PC-3 (cell line): ENCODE data around the gene NPR3. TPM values are rescaled to one million over a fixed set of nuclear protein-coding genes. Genes with fewer than 3 reads are reported as not detected.
A peak's percentile ranks its signal among the peaks of the same experiment; 100 is the strongest.

Experiments used
- ATAC-seq: fragments of 200-7000 bp; cut with Tn5 transposase; 2 replicates; pipeline ENCODE4 v1.9.1; 2020; ENCODE audit warnings: mild to moderate bottlenecking, moderate library complexity
- BruUV-seq: library from RNA; stranded (reverse); fragments of 400-500 nt; replicated peaks from 2 replicates; lab custom pipeline; 2021; lab: Mats Ljungman, UMichigan
- CTCF ChIA-PET: fragments of 300-600 bp; sonication (Branson Sonifier 250); formaldehyde crosslinking; loops from one replicate; lab custom pipeline; 2022; ENCODE audit warnings: antibody characterized with exemption; lab: Charles Lee
- POLR2A ChIA-PET: fragments of 300-600 bp; sonication (Branson Sonifier 250); formaldehyde crosslinking; loops from one replicate; lab custom pipeline; 2022; ENCODE audit warnings: antibody characterized with exemption; ENCODE audit not compliant: unreplicated experiment; lab: Charles Lee
- DNase-seq: peaks from one replicate; pipeline ENCODE4 v3.0.0-alpha.2; 2015
- H2AFZ ChIP-seq: fragments of 300-600 bp; sonication (generic); 2 replicates; pipeline ENCODE4 v1.6.0; 2016; ENCODE audit warnings: antibody characterized with exemption, low read length
- H3F3A ChIP-seq: fragments of 300-600 bp; sonication (generic); one replicate; pipeline ENCODE4 v1.6.0; 2017; ENCODE audit warnings: antibody characterized with exemption, low read length, control low read depth, mild to moderate bottlenecking; ENCODE audit not compliant: unreplicated experiment
- H3K27ac ChIP-seq: fragments of 300-600 bp; sonication (generic); 2 replicates; pipeline ENCODE4 v1.5.1; 2016; ENCODE audit warnings: mild to moderate bottlenecking, low read length
- H3K27me3 ChIP-seq: fragments of 300-600 bp; sonication (generic); 2 replicates; pipeline ENCODE4 v1.6.1; 2016; ENCODE audit warnings: low read length, mixed read lengths
- H3K36me3 ChIP-seq: fragments of 300-600 bp; sonication (generic); 2 replicates; pipeline ENCODE4 v1.6.1; 2016; ENCODE audit warnings: low read depth, mixed run types, low read length, mixed read lengths
- H3K4me1 ChIP-seq: fragments of 300-600 bp; sonication (generic); 2 replicates; pipeline ENCODE4 v1.5.1; 2016; ENCODE audit warnings: low read length; ENCODE audit not compliant: insufficient read depth
- H3K4me2 ChIP-seq: fragments of 300-600 bp; sonication (generic); 2 replicates; pipeline ENCODE4 v1.6.0; 2016; ENCODE audit warnings: low read length
- H3K4me3 ChIP-seq: fragments of 300-600 bp; sonication (generic); 2 replicates; pipeline ENCODE4 v1.5.1; 2016; ENCODE audit warnings: mild to moderate bottlenecking, low read length, mixed read lengths
- H3K79me2 ChIP-seq: fragments of 300-600 bp; sonication (generic); 2 replicates; pipeline ENCODE4 v1.6.1; 2017; ENCODE audit warnings: low read length, mixed read lengths
- H3K9ac ChIP-seq: fragments of 300-600 bp; sonication (generic); 2 replicates; pipeline ENCODE4 v1.6.0; 2016; ENCODE audit warnings: mild to moderate bottlenecking, low read length
- H3K9me2 ChIP-seq: fragments of 300-600 bp; sonication (generic); replicated peaks from 2 replicates; pipeline ENCODE4 v1.6.1; 2016; ENCODE audit warnings: mixed run types, low read length, mixed read lengths
- H3K9me3 ChIP-seq: fragments of 300-600 bp; sonication (generic); 2 replicates; pipeline ENCODE4 v1.6.1; 2016; ENCODE audit warnings: low read length, mixed read lengths
- H4K20me1 ChIP-seq: fragments of 300-600 bp; sonication (generic); 2 replicates; pipeline ENCODE4 v1.6.1; 2016; ENCODE audit warnings: low read length, mixed read lengths
- EZH2 ChIP-seq: fragments of 300-600 bp; sonication (generic); IDR thresholded peaks from one replicate; pipeline ENCODE4 v1.6.1; 2017; ENCODE audit warnings: antibody characterized with exemption, mild to moderate bottlenecking, low read length; ENCODE audit not compliant: unreplicated experiment
- EZH2phosphoT487 ChIP-seq: fragments of 300-600 bp; sonication (generic); IDR thresholded peaks from 2 replicates; pipeline ENCODE4 v1.6.1; 2018; ENCODE audit warnings: mild to moderate bottlenecking, antibody characterized with exemption, low read length, borderline replicate concordance
- intact Hi-C: fragments of 100-400 bp; cut with micrococcal nuclease; formaldehyde crosslinking; loops from 2 replicates; pipeline ENCODE4 v1.9.0; 2023
- total RNA-seq: library from RNA; depleted of rRNA; stranded (reverse); fragments of >200 nt; gene quantifications from 2 replicates; pipeline ENCODE4 v1.2.3, GENCODE V29; 2014
- TF ChIP-seq, protein P1 (sequence below): fragments of 300-600 bp; sonication (generic); conservative IDR thresholded peaks from 2 replicates; pipeline ENCODE4 v1.5.1; 2017; ENCODE audit warnings: antibody characterized with exemption, low read depth, mild to moderate bottlenecking, low read length

NPR3 gene
- total RNA-seq, 1 experiment from 2014 or later, result 3.9 TPM

DNA sequence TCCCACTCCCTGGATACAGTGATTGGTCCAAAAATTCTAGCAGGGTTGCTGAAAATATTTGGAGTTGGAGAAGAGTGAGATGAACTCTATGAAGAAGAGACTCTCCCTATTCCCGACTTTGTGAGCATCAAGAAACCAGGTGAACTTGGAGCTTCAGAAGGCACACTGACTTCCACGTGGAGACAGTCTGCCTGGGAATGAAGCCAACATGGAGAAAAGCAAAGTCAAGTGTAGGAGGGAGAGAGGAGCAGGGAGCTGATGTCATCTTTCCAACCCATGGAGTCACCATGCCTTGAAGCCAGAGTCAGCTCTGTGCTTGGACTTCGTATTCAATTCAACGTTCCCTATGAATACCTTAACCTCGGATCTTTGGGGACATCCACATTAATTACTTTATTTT is 125.1 kb downstream of the NPR3 start:
- Histone ChIP-seq H4K20me1 (no peaks in the 10 kb centered on the region), H3K9ac (no peak overlapping the region), H3K9me3 (no peaks in the 10 kb centered on the region), H3K4me1 (peaks cover 12% of the 10 kb centered on the region), H3K4me2 (no peak overlapping the region), H3K79me2 (no peaks in the 10 kb centered on the region), H3F3A (no peaks in the 10 kb centered on the region), H3K27ac (no peak overlapping the region), H3K36me3 (no peaks in the 10 kb centered on the region), H2AFZ (no peak overlapping the region), H3K4me3 (no peak overlapping the region), H3K9me2 (no peaks in the 10 kb centered on the region), H3K27me3 (no peaks in the 10 kb centered on the region)
- intact Hi-C loops, result no loop called here
- ChIA-PET CTCF (no interaction called here), POLR2A (no interaction called here)
- BruUV-seq, result no TSS peak
- no peak for DNase-seq
- TF ChIP-seq EZH2phosphoT487 (no peak), EZH2 (no peak)
- TF ChIP-seq, protein P1, sequence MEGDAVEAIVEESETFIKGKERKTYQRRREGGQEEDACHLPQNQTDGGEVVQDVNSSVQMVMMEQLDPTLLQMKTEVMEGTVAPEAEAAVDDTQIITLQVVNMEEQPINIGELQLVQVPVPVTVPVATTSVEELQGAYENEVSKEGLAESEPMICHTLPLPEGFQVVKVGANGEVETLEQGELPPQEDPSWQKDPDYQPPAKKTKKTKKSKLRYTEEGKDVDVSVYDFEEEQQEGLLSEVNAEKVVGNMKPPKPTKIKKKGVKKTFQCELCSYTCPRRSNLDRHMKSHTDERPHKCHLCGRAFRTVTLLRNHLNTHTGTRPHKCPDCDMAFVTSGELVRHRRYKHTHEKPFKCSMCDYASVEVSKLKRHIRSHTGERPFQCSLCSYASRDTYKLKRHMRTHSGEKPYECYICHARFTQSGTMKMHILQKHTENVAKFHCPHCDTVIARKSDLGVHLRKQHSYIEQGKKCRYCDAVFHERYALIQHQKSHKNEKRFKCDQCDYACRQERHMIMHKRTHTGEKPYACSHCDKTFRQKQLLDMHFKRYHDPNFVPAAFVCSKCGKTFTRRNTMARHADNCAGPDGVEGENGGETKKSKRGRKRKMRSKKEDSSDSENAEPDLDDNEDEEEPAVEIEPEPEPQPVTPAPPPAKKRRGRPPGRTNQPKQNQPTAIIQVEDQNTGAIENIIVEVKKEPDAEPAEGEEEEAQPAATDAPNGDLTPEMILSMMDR, result no peak
- no peak for ATAC-seq

DNA sequence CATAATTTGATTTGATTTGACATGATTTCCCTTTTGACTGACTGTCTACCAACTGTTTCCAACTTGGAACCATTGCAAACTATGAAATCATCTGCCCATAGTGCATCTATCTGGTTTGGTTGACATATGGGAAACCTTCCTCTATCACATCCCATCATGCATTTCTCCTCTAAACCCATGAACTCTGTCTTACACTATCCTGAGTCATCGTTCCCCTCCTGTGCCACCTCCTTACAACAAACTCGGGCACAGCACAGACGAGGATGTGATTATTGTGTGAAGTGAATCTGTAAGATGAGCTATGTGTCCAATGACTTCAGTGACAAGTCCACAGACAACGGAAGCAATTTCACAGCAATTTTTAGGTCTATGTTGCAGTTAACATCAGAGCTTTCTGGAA is 126.1 kb downstream of the NPR3 start:
- H3K4me2 ChIP-seq, result peak overlapping the region; percentile 38
- peak overlapping the region; percentile 63 for H2AFZ ChIP-seq
- intact Hi-C loops, result no loop called here
- H3K4me3 ChIP-seq, result no peak overlapping the region
- H4K20me1 ChIP-seq, result no peaks in the 10 kb centered on the region
- no peaks in the 10 kb centered on the region for H3K9me2 ChIP-seq
- no peaks in the 10 kb centered on the region for H3K27me3 ChIP-seq
- no peaks in the 10 kb centered on the region for H3K36me3 ChIP-seq
- 0 out of 2 replicates have a peak overlapping the region, but pooled peaks have one; percentile 1 for H3K27ac ChIP-seq
- POLR2A ChIA-PET, result interaction anchor here (0.6 kb wide), 1 partner anchor 946 kb away, joined by 3 read pairs; no protein-coding TSS in a partner anchor
- no peaks in the 10 kb centered on the region for H3K79me2 ChIP-seq
- H3F3A ChIP-seq, result no peaks in the 10 kb centered on the region
- TF ChIP-seq EZH2 (no peak), EZH2phosphoT487 (no peak)
- TF ChIP-seq, protein P1, result no peak
- BruUV-seq, result no TSS peak
- DNase-seq (peak; percentile 55), ATAC-seq (peak; percentile 42; the same call in 1 of the 2 replicates)
- peaks cover 17% of the 10 kb centered on the region for H3K4me1 ChIP-seq
- H3K9me3 ChIP-seq, result no peaks in the 10 kb centered on the region
- H3K9ac ChIP-seq, result no peak overlapping the region
- CTCF ChIA-PET, result no interaction called here

DNA sequence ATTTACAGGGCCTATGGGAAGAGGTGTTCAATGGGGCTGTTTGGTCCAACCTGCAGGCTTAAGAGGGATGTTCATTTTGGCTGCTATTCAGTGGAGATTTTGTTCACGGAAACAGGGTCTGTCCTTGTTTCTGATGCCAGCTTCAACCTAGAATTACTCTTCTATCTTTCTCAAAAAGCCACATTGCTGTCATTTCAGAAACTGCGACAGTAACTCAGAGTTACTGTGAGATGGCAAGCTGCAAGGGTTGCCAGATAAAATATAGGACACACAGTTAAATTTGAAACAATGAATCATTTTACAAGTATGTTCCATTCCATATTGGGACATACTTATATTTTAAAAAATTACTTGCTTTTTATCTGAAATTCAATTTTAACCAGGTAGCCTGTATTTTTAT is 128.0 kb downstream of the NPR3 start:
- DNase-seq, result no peak
- Histone ChIP-seq H3K79me2 (no peaks in the 10 kb centered on the region), H3K27me3 (no peaks in the 10 kb centered on the region), H3K4me3 (no peak overlapping the region), H4K20me1 (no peaks in the 10 kb centered on the region), H3K4me1 (peaks cover 30% of the 10 kb centered on the region), H3K9ac (no peak overlapping the region), H3K4me2 (no peak overlapping the region), H3K9me2 (no peaks in the 10 kb centered on the region), H3K27ac (no peak overlapping the region), H2AFZ (no peak overlapping the region), H3F3A (no peaks in the 10 kb centered on the region), H3K9me3 (no peaks in the 10 kb centered on the region), H3K36me3 (no peaks in the 10 kb centered on the region)
- ChIA-PET POLR2A (no interaction called here), CTCF (no interaction called here)
- BruUV-seq, result no TSS peak
- ATAC-seq, result no peak
- intact Hi-C loops, result no loop called here
- TF ChIP-seq, protein P1, result no peak
- TF ChIP-seq EZH2phosphoT487 (no peak), EZH2 (no peak)
